IMR-90 (cell line): ENCODE results near the gene EYS. TPM values are rescaled to one million over a fixed set of nuclear protein-coding genes. Genes with fewer than 3 reads are reported as not detected.

Experiments
- ATAC-seq: fragments of 200-7000 bp; cut with Tn5 transposase; 2 replicates; pipeline ENCODE4 v1.9.1; 2020; ENCODE audit warnings: low read depth, mild to moderate bottlenecking, moderate library complexity
- BruUV-seq: library from RNA; stranded (reverse); fragments of 400-500 nt; replicated peaks from 2 replicates; lab custom pipeline; 2021; lab: Mats Ljungman, UMichigan
- CTCF ChIA-PET: fragments of 300-600 bp; formaldehyde crosslinking; extraction: SDS; loops from one replicate; lab custom pipeline; 2021; ENCODE audit warnings: antibody characterized with exemption; lab: Yijun Ruan, JAX
- POLR2A ChIA-PET: fragments of 300-600 bp; sonication (Branson Sonifier 250); formaldehyde crosslinking; loops from one replicate; lab custom pipeline; 2022; ENCODE audit warnings: antibody characterized with exemption; ENCODE audit not compliant: unreplicated experiment; lab: Charles Lee
- DNase-seq: peaks from one replicate; pipeline ENCODE4 v3.0.0; 2013
- H2AFZ ChIP-seq: replicated peaks from 2 replicates; pipeline ENCODE3; 2013; ENCODE audit warnings: low read length, mild to moderate bottlenecking; ENCODE audit not compliant: poor library complexity
- H2AK5ac ChIP-seq: 2 replicates; pipeline ENCODE4 v1.6.1; 2013; ENCODE audit warnings: low read depth, low read length, inconsistent platforms
- H2AK9ac ChIP-seq: replicated peaks from 2 replicates; pipeline ENCODE3; 2013; ENCODE audit warnings: mild to moderate bottlenecking, low read depth, low read length, moderate library complexity; ENCODE audit not compliant: poor library complexity
- H2BK120ac ChIP-seq: 2 replicates; pipeline ENCODE4 v1.6.1; 2013; ENCODE audit warnings: low read depth, low read length, inconsistent platforms
- H2BK15ac ChIP-seq: 3 replicates; pipeline ENCODE4 v1.6.1; 2013; ENCODE audit warnings: low read depth, low read length, inconsistent platforms
- H2BK20ac ChIP-seq: 2 replicates; pipeline ENCODE4 v1.6.1; 2013; ENCODE audit warnings: low read depth, mild to moderate bottlenecking, inconsistent platforms, low read length, moderate library complexity
- H2BK5ac ChIP-seq: 2 replicates; pipeline ENCODE4 v1.6.1; 2013; ENCODE audit warnings: mild to moderate bottlenecking, low read depth, low read length, inconsistent platforms; ENCODE audit not compliant: poor library complexity, severe bottlenecking
- H3K14ac ChIP-seq: replicated peaks from 2 replicates; pipeline ENCODE4 v1.6.1; 2013; ENCODE audit warnings: low read depth, low read length, inconsistent platforms
- H3K18ac ChIP-seq: 2 replicates; pipeline ENCODE4 v1.6.1; 2013; ENCODE audit warnings: low read depth, low read length, control low read depth
- H3K23ac ChIP-seq: 2 replicates; pipeline ENCODE4 v1.6.1; 2013; ENCODE audit warnings: low read depth, low read length, inconsistent platforms
- H3K27ac ChIP-seq: 2 replicates; pipeline ENCODE4 v1.5.1; 2013; ENCODE audit warnings: mild to moderate bottlenecking, control low read depth, low read length; ENCODE audit not compliant: insufficient read depth
- H3K27me3 ChIP-seq: 2 replicates; pipeline ENCODE4 v1.6.1; 2013; ENCODE audit warnings: low read length; ENCODE audit not compliant: control insufficient read depth, insufficient read depth
- H3K36me3 ChIP-seq: 2 replicates; pipeline ENCODE4 v1.6.1; 2013; ENCODE audit warnings: low read length, mixed read lengths; ENCODE audit not compliant: control insufficient read depth, insufficient read depth
- H3K4ac ChIP-seq: 2 replicates; pipeline ENCODE4 v1.6.1; 2013; ENCODE audit warnings: low read depth, low read length, inconsistent platforms
- H3K4me1 ChIP-seq: 2 replicates; pipeline ENCODE4 v1.6.1; 2013; ENCODE audit warnings: low read length, mixed read lengths; ENCODE audit not compliant: control insufficient read depth, insufficient read depth
- H3K4me2 ChIP-seq: 2 replicates; pipeline ENCODE4 v1.6.1; 2013; ENCODE audit warnings: low read depth, mild to moderate bottlenecking, control low read depth, low read length, moderate library complexity
- H3K4me3 ChIP-seq: 2 replicates; pipeline ENCODE4 v1.5.1; 2013; ENCODE audit warnings: low read depth, mild to moderate bottlenecking, control low read depth, low read length, moderate library complexity; ENCODE audit not compliant: insufficient read depth
- H3K56ac ChIP-seq: 2 replicates; pipeline ENCODE4 v1.6.1; 2013; ENCODE audit warnings: low read length, inconsistent platforms; ENCODE audit not compliant: insufficient read depth; ENCODE audit errors: extremely low read depth
- H3K79me1 ChIP-seq, 2 experiments: 2 replicates each; pipeline ENCODE4 v1.6.1; 2013; ENCODE audit warnings: low read length in 2 of 2, inconsistent platforms in 1 of 2, low read depth in 1 of 2
- H3K9ac ChIP-seq: 2 replicates; pipeline ENCODE4 v1.6.1; 2013; ENCODE audit warnings: low read depth, low read length, control low read depth
- H3K9me1 ChIP-seq: 2 replicates; pipeline ENCODE4 v1.6.1; 2013; ENCODE audit warnings: low read length, inconsistent platforms; ENCODE audit not compliant: insufficient read depth
- H3K9me3 ChIP-seq: 2 replicates; pipeline ENCODE4 v1.6.1; 2013; ENCODE audit warnings: low read length; ENCODE audit not compliant: control insufficient read depth, insufficient read depth
- H4K20me1 ChIP-seq: 2 replicates; pipeline ENCODE4 v1.6.1; 2013; ENCODE audit warnings: low read length, inconsistent platforms; ENCODE audit not compliant: insufficient read depth
- H4K5ac ChIP-seq: 2 replicates; pipeline ENCODE4 v1.6.1; 2013; ENCODE audit warnings: mild to moderate bottlenecking, low read depth, low read length, control low read depth
- H4K8ac ChIP-seq, 2 experiments: 2 replicates each; pipeline ENCODE4 v1.6.1; 2013; ENCODE audit warnings: low read depth in 2 of 2, low read length in 2 of 2, control low read depth in 1 of 2, inconsistent platforms in 1 of 2
- H4K91ac ChIP-seq: 2 replicates; pipeline ENCODE4 v1.6.1; 2013; ENCODE audit warnings: low read depth, low read length, inconsistent platforms; ENCODE audit not compliant: insufficient read depth
- CEBPB ChIP-seq: IDR thresholded peaks from 2 replicates; pipeline ENCODE4 v1.6.1; 2012; ENCODE audit warnings: low read depth, low read length, improper control_type of control experiment
- WGBS, 2 experiments: methylation state at CpG; one replicate each; pipeline versions ENCODE4 v1.1.5 to v1.1.7; 2013; ENCODE audit warnings: missing lambda C conversion rate in 2 of 2; ENCODE audit not compliant: insufficient read length in 1 of 2; ENCODE audit errors: extremely low coverage in 2 of 2; 5-methylcytosine and 5-hydroxymethylcytosine counted together
- dilution Hi-C: fragments of 300-500 bp; cut with HindIII; formaldehyde crosslinking; loops from one replicate; pipeline ENCODE4 v1.14.3; 2018; ENCODE audit warnings: low sequenced_read_pairs; ENCODE audit not compliant: unreplicated experiment
- in situ Hi-C: fragments of 300-500 bp; cut with MboI; formaldehyde crosslinking; loops from 3 replicates; pipeline ENCODE4 v1.14.3; 2019; ENCODE audit warnings: low sequenced_read_pairs, inconsistent platforms, mixed read lengths
- intact Hi-C: fragments of 100-400 bp; cut with micrococcal nuclease; formaldehyde crosslinking; loops from 2 replicates; pipeline ENCODE4 v1.10.0; 2022
- polyA plus RNA-seq, 3 experiments: library from polyadenylated mRNA; depleted of rRNA; stranded (reverse); fragments of >200 nt; gene quantifications; 2 replicates each; pipeline ENCODE4 v1.2.3, GENCODE V29; 2012; ENCODE audit warnings: low replicate concordance in 1 of 3
- total RNA-seq: library from RNA; depleted of rRNA; stranded (reverse); fragments of >200 nt; gene quantifications from 2 replicates; pipeline ENCODE4 v1.2.3, GENCODE V29; 2012

The EYS gene
- total and polyA plus RNA-seq, 2 of the 4 experiments (the other 2 are of a cell fraction) = under 0.01 TPM; not detected in 1

- Histone ChIP-seq H3K18ac (no peak overlapping the region), H3K9ac (no peak overlapping the region), H3K4me3 (no peak overlapping the region), H4K20me1 (no peaks in the 10 kb centered on the region), H3K36me3 (no peaks in the 10 kb centered on the region), H2BK15ac (no peak overlapping the region), H3K9me3 (no peaks in the 10 kb centered on the region), H4K8ac (no peak overlapping the region), H3K27ac (no peak overlapping the region), H3K4me1 (no peaks in the 10 kb centered on the region), H3K14ac (no peak overlapping the region), H4K5ac (no peak overlapping the region), H3K27me3 (no peaks in the 10 kb centered on the region), H3K4ac (no peak overlapping the region), H3K4me2 (no peak overlapping the region), H2AK5ac (no peak overlapping the region), H2AK9ac (no peak overlapping the region), H2AFZ (no peak overlapping the region), H2BK120ac (no peak overlapping the region), H3K79me1 (no peaks in the 10 kb centered on the region), H3K23ac (no peak overlapping the region), H4K91ac (no peak overlapping the region), H2BK5ac (no peak overlapping the region), H2BK20ac (no peak overlapping the region), H3K56ac (no peak overlapping the region), H3K9me1 (no peaks in the 10 kb centered on the region)
- in situ Hi-C loops = no loop called here
- no peak for TF ChIP-seq CEBPB
- ATAC-seq (no peak), DNase-seq (no peak)
- no CpG with 5 or more reads among the region's 1 CpG for WGBS, 2 experiments
- no TSS peak for BruUV-seq
- POLR2A ChIA-PET = no interaction called here
- CTCF ChIA-PET = no interaction called here
- intact Hi-C loops = no loop called here
- dilution Hi-C loops = no loop called here
Observed at GRCh38 chr6:63975699-63976098, 1731.3 kb downstream of the EYS start.
